HepG2 (cell line): ENCODE results near the gene SLIT3. TPM values are rescaled to one million over a fixed set of nuclear protein-coding genes. Genes with fewer than 3 reads are reported as not detected.

Source experiments
- ATAC-seq: fragments of 200-7000 bp; cut with Tn5 transposase; 3 replicates; pipeline ENCODE4 v1.9.1; 2020; ENCODE audit warnings: mild to moderate bottlenecking, moderate library complexity
- BruUV-seq: library from RNA; stranded (reverse); fragments of 400-500 nt; replicated peaks from 2 replicates; lab custom pipeline; 2021; lab: Mats Ljungman, UMichigan
- CTCF ChIA-PET: fragments of 300-600 bp; formaldehyde crosslinking; extraction: SDS; loops from one replicate; lab custom pipeline; 2021; ENCODE audit warnings: low total read pairs, inconsistent platforms, low intra/inter-chr PET ratio; lab: Yijun Ruan, JAX
- POLR2A ChIA-PET: fragments of 350-600 bp; sonication (Branson Sonifier 250); formaldehyde crosslinking; loops from one replicate; lab custom pipeline; 2020; ENCODE audit warnings: antibody characterized with exemption, inconsistent platforms; lab: Yijun Ruan, JAX
- DNase-seq: peaks from one replicate; pipeline ENCODE4 v3.0.0-alpha.2; 2015; ENCODE audit warnings: low spot score
- FAIRE-seq: peaks from 3 replicates; lab custom pipeline; 2011; peaks lifted over from hg19 to GRCh38; lab: Jason Lieb, UNC
- H2AFZ ChIP-seq: one replicate; pipeline ENCODE4 v1.6.1; 2011; ENCODE audit warnings: low read length, inconsistent platforms
- H3K27ac ChIP-seq: fragments of 300-600 bp; 3 replicates; pipeline ENCODE4 v1.8.0; 2011; ENCODE audit warnings: mixed run types, mild to moderate bottlenecking, mixed read lengths, low read length, inconsistent platforms; ENCODE audit not compliant: insufficient read depth; ENCODE audit errors: extremely low read length
- H3K27me3 ChIP-seq, 2 experiments: fragments of 200-600 bp in 1 of 2; 2 replicates in 1 of 2; 3 replicates in 1 of 2; pipeline versions ENCODE4 v1.6.0 to v1.8.0; 2011; ENCODE audit warnings: low read length in 2 of 2, mild to moderate bottlenecking in 2 of 2, moderate library complexity in 2 of 2, inconsistent platforms in 1 of 2; ENCODE audit not compliant: insufficient read depth in 2 of 2, control insufficient read depth in 1 of 2
- H3K36me3 ChIP-seq, 2 experiments: fragments of 200-600 bp in 1 of 2; replicated peaks in 1 of 2; 2 replicates in 1 of 2; 3 replicates in 1 of 2; pipeline versions ENCODE4 v1.5.1 to v1.8.0; 2011; ENCODE audit warnings: low read length in 2 of 2, inconsistent platforms in 1 of 2; ENCODE audit not compliant: insufficient read depth in 2 of 2, control insufficient read depth in 1 of 2
- H3K4me1 ChIP-seq: 2 replicates; pipeline ENCODE4 v1.5.1; 2012; ENCODE audit warnings: low read length, inconsistent platforms; ENCODE audit not compliant: insufficient read depth
- H3K4me2 ChIP-seq: 2 replicates; pipeline ENCODE4 v1.6.0; 2011; ENCODE audit warnings: low read depth, low read length, inconsistent platforms
- H3K4me3 ChIP-seq, 3 experiments: fragments of 200-600 bp in 1 of 3; sonication (generic), shearing (Covaris generic) in 1 of 3; replicated peaks in 1 of 3; 2 replicates each; pipeline ENCODE4 v1.5.1; 2011 to 2016; ENCODE audit warnings: low read length in 3 of 3, inconsistent platforms in 2 of 3, low read depth in 2 of 3, mild to moderate bottlenecking in 2 of 3, control low read depth in 1 of 3, mixed read lengths in 1 of 3; ENCODE audit not compliant: insufficient read depth in 1 of 3
- H3K79me2 ChIP-seq: one replicate; pipeline ENCODE4 v1.6.1; 2011; ENCODE audit warnings: low read length, inconsistent platforms; ENCODE audit not compliant: insufficient read depth
- H3K9ac ChIP-seq: 2 replicates; pipeline ENCODE4 v1.6.0; 2011; ENCODE audit warnings: mild to moderate bottlenecking, low read depth, low read length, inconsistent platforms; ENCODE audit not compliant: insufficient read depth
- H3K9me3 ChIP-seq: 2 replicates; pipeline ENCODE4 v1.5.1; 2012; ENCODE audit warnings: mild to moderate bottlenecking, low read length
- H4K20me1 ChIP-seq: 2 replicates; pipeline ENCODE4 v1.6.0; 2011; ENCODE audit warnings: inconsistent platforms, mild to moderate bottlenecking, low read length, moderate library complexity; ENCODE audit not compliant: insufficient read depth
- CENPBD1 ChIP-seq: sonication (generic); formaldehyde crosslinking; IDR thresholded peaks from 2 replicates; pipeline ENCODE4 v1.8.0; 2022; ENCODE audit warnings: missing genetic modification reagents, low read depth, mild to moderate bottlenecking, borderline replicate concordance
- DZIP1 ChIP-seq: sonication (generic); formaldehyde crosslinking; IDR thresholded peaks from 2 replicates; pipeline ENCODE4 v1.5.0; 2020; ENCODE audit warnings: mild to moderate bottlenecking, missing genetic modification reagents
- ELF1 ChIP-seq: sonication (generic); formaldehyde crosslinking; IDR thresholded peaks from 2 replicates; pipeline ENCODE4 v1.4.0; 2020; ENCODE audit warnings: missing genetic modification reagents
- FOXP4 ChIP-seq: sonication (generic); formaldehyde crosslinking; IDR thresholded peaks from 2 replicates; pipeline ENCODE4 v1.4.0; 2020; ENCODE audit warnings: missing genetic modification reagents
- NR1H2 ChIP-seq: sonication (generic); formaldehyde crosslinking; IDR thresholded peaks from 2 replicates; pipeline ENCODE4 v1.8.1; 2022; ENCODE audit warnings: low read depth, missing genetic modification reagents, borderline replicate concordance
- PCBP1 ChIP-seq: fragments of 200-400 bp; formaldehyde crosslinking; IDR thresholded peaks from 2 replicates; pipeline ENCODE4 v1.6.1; 2017; ENCODE audit warnings: mild to moderate bottlenecking, low read depth, low read length, borderline replicate concordance
- PHF20 ChIP-seq: sonication (generic); formaldehyde crosslinking; IDR thresholded peaks from 2 replicates; pipeline ENCODE4 v1.5.0; 2020; ENCODE audit warnings: mild to moderate bottlenecking, missing genetic modification reagents
- SMYD3 ChIP-seq: sonication (generic); formaldehyde crosslinking; IDR thresholded peaks from 2 replicates; pipeline ENCODE4 v1.8.1; 2023; ENCODE audit warnings: mild to moderate bottlenecking, missing genetic modification reagents
- ZFP36L1 ChIP-seq: sonication (generic); formaldehyde crosslinking; IDR thresholded peaks from 2 replicates; pipeline ENCODE4 v1.8.0; 2022; ENCODE audit warnings: mild to moderate bottlenecking, missing genetic modification reagents, moderate library complexity
- ZNF281 ChIP-seq: sonication (generic); formaldehyde crosslinking; IDR thresholded peaks from 2 replicates; pipeline ENCODE4 v1.4.0; 2020; ENCODE audit warnings: missing genetic modification reagents, borderline replicate concordance
- ZNF329 ChIP-seq: sonication (generic); formaldehyde crosslinking; IDR thresholded peaks from 2 replicates; pipeline ENCODE4 v1.9.0; 2021; ENCODE audit warnings: low read depth, mild to moderate bottlenecking, missing genetic modification reagents
- ZNF530 ChIP-seq: sonication (generic); formaldehyde crosslinking; IDR thresholded peaks from 2 replicates; pipeline ENCODE4 v1.5.0; 2020; ENCODE audit warnings: low read depth, mild to moderate bottlenecking, missing genetic modification reagents
- ZNF83 ChIP-seq: sonication (generic); formaldehyde crosslinking; IDR thresholded peaks from 2 replicates; pipeline ENCODE4 v1.4.0; 2020; ENCODE audit warnings: missing genetic modification reagents, mild to moderate bottlenecking, borderline replicate concordance
- WGBS: methylation state at CpG from one replicate; pipeline ENCODE4 v1.1.6; 2017; ENCODE audit warnings: low lambda C conversion rate; 5-methylcytosine and 5-hydroxymethylcytosine counted together
- in situ Hi-C: cut with HindIII; loops from 2 replicates; pipeline ENCODE4 v1.10.0; 2017; ENCODE audit warnings: low pct_unique_long_range_greater_than_20kb; ENCODE audit not compliant: extremely low pct_ligation_motif_present
- intact Hi-C: fragments of 100-400 bp; cut with micrococcal nuclease; formaldehyde crosslinking; loops from one replicate; pipeline ENCODE4 v1.10.0; 2022; ENCODE audit not compliant: unreplicated experiment
- polyA plus RNA-seq, 8 experiments: library from polyadenylated mRNA; depleted of rRNA in 3 of 8; stranded (reverse) in 7 of 8; unstranded in 1 of 8; fragments of >200 nt; fragmentation: Illumina TruSeq in 4 of 8; extraction: Trizol in 4 of 8; gene quantifications; 2 replicates each; pipeline versions ENCODE4 v1.2.1 to v1.2.3, GENCODE V29; 2011 to 2016; ENCODE audit warnings: low read depth in 4 of 8, missing spikeins in 1 of 8, mixed read lengths in 1 of 8; ENCODE audit not compliant: insufficient read depth in 1 of 8
- total RNA-seq, 5 experiments: library from RNA; depleted of rRNA; stranded (reverse); fragments of >200 nt; fragmentation: Illumina TruSeq; extraction: Trizol; gene quantifications; 2 replicates each; pipeline ENCODE4 v1.2.3, GENCODE V29; 2016; ENCODE audit warnings: low read depth in 1 of 5

SLIT3 gene
- total and polyA plus RNA-seq, 2 of the 13 experiments (the other 11 are each of a cell fraction or from before 2014, with no cell fraction given) = not detected

GRCh38 chr5:169286572-169287300, 14.2 kb downstream of the SLIT3 start:
- Histone ChIP-seq H3K27ac (no peak overlapping the region), H3K4me1 (no peaks in the 10 kb centered on the region), H3K4me2 (no peak overlapping the region), H2AFZ (no peak overlapping the region), H3K9me3 (no peaks in the 10 kb centered on the region), H3K9ac (no peak overlapping the region), H3K27me3 (no peaks in the 10 kb centered on the region), H3K79me2 (no peaks in the 10 kb centered on the region), H3K4me3 (no peak overlapping the region), H3K36me3 (no peaks in the 10 kb centered on the region; a peak in 1 of 5 replicates), H4K20me1 (no peaks in the 10 kb centered on the region)
- ChIA-PET POLR2A (no interaction called here), CTCF (no interaction called here)
- 2% methylated on average over 11 of the region's 11 CpGs for WGBS
- TF ChIP-seq ELF1 (CRISPR knock-in tag) = no peak
- no peak for TF ChIP-seq SMYD3 (CRISPR knock-in tag)
- TF ChIP-seq FOXP4 (CRISPR knock-in tag) = no peak
- TF ChIP-seq ZNF530 (CRISPR knock-in tag) = no peak
- TF ChIP-seq NR1H2 (CRISPR knock-in tag) = no peak
- no peak for TF ChIP-seq ZNF83
- TF ChIP-seq ZNF329 = no peak
- TF ChIP-seq PHF20 (CRISPR knock-in tag) = no peak
- TF ChIP-seq ZNF281 (CRISPR knock-in tag) = no peak
- TF ChIP-seq CENPBD1 (CRISPR knock-in tag) = no peak
- no peak for TF ChIP-seq PCBP1
- TF ChIP-seq DZIP1 (CRISPR knock-in tag) = no peak
- TF ChIP-seq ZFP36L1 (CRISPR knock-in tag) = no peak
- DNase-seq (no peak), FAIRE-seq (no peak), ATAC-seq (no peak)
- intact Hi-C loops (no loop called here), in situ Hi-C loops (no loop called here)
- BruUV-seq = no TSS peak
